ENCODE results near the gene STAT5B. TPM values are rescaled to one million over a fixed set of nuclear protein-coding genes. Genes with fewer than 3 reads are reported as not detected.
A peak's percentile ranks its signal among the peaks of the same experiment; 100 is the strongest.

The STAT5B gene
- total and polyA plus RNA-seq, 9 of the 15 experiments (the other 6 are each of a cell fraction or from before 2014, with no cell fraction given), result 20.8 to 176 (median 92.4) TPM

DNA sequence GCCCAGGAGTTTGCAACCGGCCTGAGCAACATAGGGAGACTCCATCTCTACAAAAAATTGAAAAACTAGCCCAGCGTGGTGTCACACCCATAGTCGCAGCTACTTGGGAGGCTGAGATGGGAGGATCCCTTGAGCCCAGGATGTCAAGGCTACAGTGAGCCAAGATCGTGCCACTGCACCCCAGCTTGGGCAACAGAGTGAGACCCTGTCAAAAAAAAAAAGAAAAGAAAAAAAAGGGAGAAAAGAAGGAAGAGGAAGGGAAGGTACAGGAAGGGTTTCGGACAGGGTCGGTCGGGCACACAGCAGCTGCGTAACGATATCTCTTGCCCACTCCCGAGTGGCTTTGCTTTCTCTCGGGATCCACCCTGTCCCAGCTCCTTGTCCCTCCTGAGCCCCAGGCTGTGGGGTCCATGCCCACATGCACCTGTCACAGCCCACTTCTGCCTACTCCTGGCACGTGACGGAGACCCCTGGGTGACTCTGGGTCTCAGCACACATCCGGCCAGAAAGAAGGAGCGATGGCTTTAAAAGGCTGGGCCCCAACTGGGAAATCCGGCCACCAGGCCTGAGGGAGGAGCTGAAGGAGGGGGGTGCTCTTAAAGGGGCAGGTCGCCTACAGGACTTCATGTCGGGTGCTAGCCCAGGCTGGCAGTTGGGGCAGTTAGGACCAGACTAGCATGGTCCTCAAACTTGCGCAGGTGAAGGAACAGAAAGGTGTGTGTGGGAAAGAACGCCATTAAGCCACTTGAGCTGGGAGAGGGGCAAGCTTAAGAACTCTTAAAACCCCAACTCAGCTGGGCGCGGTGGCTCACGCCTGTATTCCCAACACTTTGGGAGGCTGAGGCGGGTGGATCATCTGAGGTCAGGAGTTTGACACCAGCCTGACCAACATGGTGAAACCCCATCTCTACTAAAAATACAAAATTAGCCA, 82.0 kb downstream of the STAT5B start, which contains the start of gene GHDC (continued):
- TF ChIP-seq GATA2 (CRISPR knock-in tag; IDR thresholded peaks at IDR 0.05) (no peak), POLR2A (conservative IDR thresholded peaks at IDR 0.05) (peak; percentile 75), KDM2B (CRISPR knock-in tag; IDR thresholded peaks at IDR 0.05) (no peak), ZBTB17 (CRISPR knock-in tag; IDR thresholded peaks at IDR 0.05) (no peak), FOXA3 (CRISPR knock-in tag; conservative IDR thresholded peaks at IDR 0.05 in 1 of 2, IDR thresholded peaks at IDR 0.05 in 1 of 2) (no peak), HNRNPUL1 (IDR thresholded peaks at IDR 0.05; ENCODE audit: low read length) (no peak), RBM15 (IDR thresholded peaks at IDR 0.05; ENCODE audit: insufficient read depth, low read length) (no peak), ZNF696 (CRISPR knock-in tag; conservative IDR thresholded peaks at IDR 0.05) (no peak), BACH1 (tag; IDR thresholded peaks at IDR 0.05) (no peak), PHF8 (IDR thresholded peaks at IDR 0.05; ENCODE audit: borderline replicate concordance, low read length) (peak; percentile 63; the same call in 1 of the 2 replicates)
- TF ChIP-seq, protein P1, sequence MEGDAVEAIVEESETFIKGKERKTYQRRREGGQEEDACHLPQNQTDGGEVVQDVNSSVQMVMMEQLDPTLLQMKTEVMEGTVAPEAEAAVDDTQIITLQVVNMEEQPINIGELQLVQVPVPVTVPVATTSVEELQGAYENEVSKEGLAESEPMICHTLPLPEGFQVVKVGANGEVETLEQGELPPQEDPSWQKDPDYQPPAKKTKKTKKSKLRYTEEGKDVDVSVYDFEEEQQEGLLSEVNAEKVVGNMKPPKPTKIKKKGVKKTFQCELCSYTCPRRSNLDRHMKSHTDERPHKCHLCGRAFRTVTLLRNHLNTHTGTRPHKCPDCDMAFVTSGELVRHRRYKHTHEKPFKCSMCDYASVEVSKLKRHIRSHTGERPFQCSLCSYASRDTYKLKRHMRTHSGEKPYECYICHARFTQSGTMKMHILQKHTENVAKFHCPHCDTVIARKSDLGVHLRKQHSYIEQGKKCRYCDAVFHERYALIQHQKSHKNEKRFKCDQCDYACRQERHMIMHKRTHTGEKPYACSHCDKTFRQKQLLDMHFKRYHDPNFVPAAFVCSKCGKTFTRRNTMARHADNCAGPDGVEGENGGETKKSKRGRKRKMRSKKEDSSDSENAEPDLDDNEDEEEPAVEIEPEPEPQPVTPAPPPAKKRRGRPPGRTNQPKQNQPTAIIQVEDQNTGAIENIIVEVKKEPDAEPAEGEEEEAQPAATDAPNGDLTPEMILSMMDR (IDR thresholded peaks at IDR 0.05 in 2 of 3, conservative IDR thresholded peaks at IDR 0.05 in 1 of 3; ENCODE audit: insufficient read depth in 2 of 3, low read depth in 1 of 3, low read length in 3 of 3), result no peak; a peak in 1 of 6 replicates
- TF ChIP-seq, protein P2, sequence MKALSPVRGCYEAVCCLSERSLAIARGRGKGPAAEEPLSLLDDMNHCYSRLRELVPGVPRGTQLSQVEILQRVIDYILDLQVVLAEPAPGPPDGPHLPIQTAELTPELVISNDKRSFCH (CRISPR knock-in tag; IDR thresholded peaks at IDR 0.05), result no peak
- TF ChIP-seq, protein P2 (tag; IDR thresholded peaks at IDR 0.05), result no peak
- TF ChIP-seq, protein P3, sequence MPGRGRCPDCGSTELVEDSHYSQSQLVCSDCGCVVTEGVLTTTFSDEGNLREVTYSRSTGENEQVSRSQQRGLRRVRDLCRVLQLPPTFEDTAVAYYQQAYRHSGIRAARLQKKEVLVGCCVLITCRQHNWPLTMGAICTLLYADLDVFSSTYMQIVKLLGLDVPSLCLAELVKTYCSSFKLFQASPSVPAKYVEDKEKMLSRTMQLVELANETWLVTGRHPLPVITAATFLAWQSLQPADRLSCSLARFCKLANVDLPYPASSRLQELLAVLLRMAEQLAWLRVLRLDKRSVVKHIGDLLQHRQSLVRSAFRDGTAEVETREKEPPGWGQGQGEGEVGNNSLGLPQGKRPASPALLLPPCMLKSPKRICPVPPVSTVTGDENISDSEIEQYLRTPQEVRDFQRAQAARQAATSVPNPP (IDR thresholded peaks at IDR 0.05; ENCODE audit: borderline replicate concordance, insufficient read depth, insufficient read length), result no peak
- TF ChIP-seq, protein P4, sequence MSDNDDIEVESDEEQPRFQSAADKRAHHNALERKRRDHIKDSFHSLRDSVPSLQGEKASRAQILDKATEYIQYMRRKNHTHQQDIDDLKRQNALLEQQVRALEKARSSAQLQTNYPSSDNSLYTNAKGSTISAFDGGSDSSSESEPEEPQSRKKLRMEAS (CRISPR knock-in tag; IDR thresholded peaks at IDR 0.05), result no peak
- TF ChIP-seq, protein P5, sequence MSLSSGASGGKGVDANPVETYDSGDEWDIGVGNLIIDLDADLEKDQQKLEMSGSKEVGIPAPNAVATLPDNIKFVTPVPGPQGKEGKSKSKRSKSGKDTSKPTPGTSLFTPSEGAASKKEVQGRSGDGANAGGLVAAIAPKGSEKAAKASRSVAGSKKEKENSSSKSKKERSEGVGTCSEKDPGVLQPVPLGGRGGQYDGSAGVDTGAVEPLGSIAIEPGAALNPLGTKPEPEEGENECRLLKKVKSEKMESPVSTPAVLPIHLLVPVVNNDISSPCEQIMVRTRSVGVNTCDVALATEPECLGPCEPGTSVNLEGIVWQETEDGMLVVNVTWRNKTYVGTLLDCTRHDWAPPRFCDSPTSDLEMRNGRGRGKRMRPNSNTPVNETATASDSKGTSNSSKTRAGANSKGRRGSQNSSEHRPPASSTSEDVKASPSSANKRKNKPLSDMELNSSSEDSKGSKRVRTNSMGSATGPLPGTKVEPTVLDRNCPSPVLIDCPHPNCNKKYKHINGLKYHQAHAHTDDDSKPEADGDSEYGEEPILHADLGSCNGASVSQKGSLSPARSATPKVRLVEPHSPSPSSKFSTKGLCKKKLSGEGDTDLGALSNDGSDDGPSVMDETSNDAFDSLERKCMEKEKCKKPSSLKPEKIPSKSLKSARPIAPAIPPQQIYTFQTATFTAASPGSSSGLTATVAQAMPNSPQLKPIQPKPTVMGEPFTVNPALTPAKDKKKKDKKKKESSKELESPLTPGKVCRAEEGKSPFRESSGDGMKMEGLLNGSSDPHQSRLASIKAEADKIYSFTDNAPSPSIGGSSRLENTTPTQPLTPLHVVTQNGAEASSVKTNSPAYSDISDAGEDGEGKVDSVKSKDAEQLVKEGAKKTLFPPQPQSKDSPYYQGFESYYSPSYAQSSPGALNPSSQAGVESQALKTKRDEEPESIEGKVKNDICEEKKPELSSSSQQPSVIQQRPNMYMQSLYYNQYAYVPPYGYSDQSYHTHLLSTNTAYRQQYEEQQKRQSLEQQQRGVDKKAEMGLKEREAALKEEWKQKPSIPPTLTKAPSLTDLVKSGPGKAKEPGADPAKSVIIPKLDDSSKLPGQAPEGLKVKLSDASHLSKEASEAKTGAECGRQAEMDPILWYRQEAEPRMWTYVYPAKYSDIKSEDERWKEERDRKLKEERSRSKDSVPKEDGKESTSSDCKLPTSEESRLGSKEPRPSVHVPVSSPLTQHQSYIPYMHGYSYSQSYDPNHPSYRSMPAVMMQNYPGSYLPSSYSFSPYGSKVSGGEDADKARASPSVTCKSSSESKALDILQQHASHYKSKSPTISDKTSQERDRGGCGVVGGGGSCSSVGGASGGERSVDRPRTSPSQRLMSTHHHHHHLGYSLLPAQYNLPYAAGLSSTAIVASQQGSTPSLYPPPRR (CRISPR knock-in tag; IDR thresholded peaks at IDR 0.05; ENCODE audit: borderline replicate concordance), result no peak

All from K562 (cell line).